ENCODE measurements around the gene IL1R2. TPM values are rescaled to one million over a fixed set of nuclear protein-coding genes. Genes with fewer than 3 reads are reported as not detected.
A peak's percentile ranks its signal among the peaks of the same experiment; 100 is the strongest.

IL1R2 gene
- total RNA-seq, 1 donor, result 0.81 TPM

GRCh38 chr2:101972621-101973434, 18.9 kb upstream of the IL1R2 start:
- peak; percentile 77 for DNase-seq (ENCODE audit: low read depth)
- no peak overlapping the region for H3K4me3 ChIP-seq (ENCODE audit: low read depth, low read length)
- TF ChIP-seq CTCF (IDR thresholded peaks at IDR 0.05; ENCODE audit: insufficient read depth, low read length), result no peak

- no peak for DNase-seq (ENCODE audit: low read depth)
- H3K4me3 ChIP-seq (ENCODE audit: low read depth, low read length), result no peak overlapping the region
- TF ChIP-seq CTCF (IDR thresholded peaks at IDR 0.05; ENCODE audit: insufficient read depth, low read length), result no peak
Observed at GRCh38 chr2:101974663-101975062, 17.1 kb upstream of the IL1R2 start.

- no peak overlapping the region for H3K4me3 ChIP-seq (ENCODE audit: low read depth, low read length)
- TF ChIP-seq CTCF (IDR thresholded peaks at IDR 0.05; ENCODE audit: insufficient read depth, low read length), result no peak
- DNase-seq (ENCODE audit: low read depth), result no peak
Observed at GRCh38 chr2:101975171-101975870, 16.4 kb upstream of the IL1R2 start.

GRCh38 chr2:101976891-101977290, 14.9 kb upstream of the IL1R2 start:
- DNase-seq (ENCODE audit: low read depth), result no peak
- no peak for TF ChIP-seq CTCF (IDR thresholded peaks at IDR 0.05; ENCODE audit: insufficient read depth, low read length)

GRCh38 chr2:101980368-101980767, 11.4 kb upstream of the IL1R2 start:
- no peak for TF ChIP-seq CTCF (IDR thresholded peaks at IDR 0.05; ENCODE audit: insufficient read depth, low read length)
- DNase-seq (ENCODE audit: low read depth), result no peak
- no peak overlapping the region for H3K4me3 ChIP-seq (ENCODE audit: low read depth, low read length)

More at GRCh38 chr2:101976891-101977290, 14.9 kb upstream of the IL1R2 start:
- no peak overlapping the region for H3K4me3 ChIP-seq (ENCODE audit: low read depth, low read length)

- H3K4me3 ChIP-seq (ENCODE audit: low read depth, low read length), result no peak overlapping the region
- no peak for DNase-seq (ENCODE audit: low read depth)
- TF ChIP-seq CTCF (IDR thresholded peaks at IDR 0.05; ENCODE audit: insufficient read depth, low read length), result no peak
Observed at GRCh38 chr2:101981066-101981465, 10.7 kb upstream of the IL1R2 start.

All from fibroblast of the aortic adventitia (primary cell).